ENCODE results near the gene DYNC1I1.
A peak's percentile ranks its signal among the peaks of the same experiment; 100 is the strongest.

Gene DYNC1I1

GRCh38 chr7:96026010-96026409, 253.7 kb downstream of the DYNC1I1 start:
- no peak for DNase-seq (ENCODE audit: low spot score)

GRCh38 chr7:96026611-96027010, 254.3 kb downstream of the DYNC1I1 start:
- no peak for DNase-seq (ENCODE audit: low spot score)

GRCh38 chr7:96028729-96029128, 256.4 kb downstream of the DYNC1I1 start:
- no peak for DNase-seq (ENCODE audit: low spot score)

- DNase-seq (ENCODE audit: low spot score) = no peak
These were observed 260.8 kb downstream of the DYNC1I1 start for GRCh38 chr7:96033009-96033598.

- no peak for DNase-seq (ENCODE audit: low spot score)
These were observed 262.8 kb downstream of the DYNC1I1 start for GRCh38 chr7:96034940-96035727.

- no peak for DNase-seq (ENCODE audit: low spot score)
These were observed 268.0 kb downstream of the DYNC1I1 start for GRCh38 chr7:96040250-96040772.

- no peak for DNase-seq (ENCODE audit: low spot score)
These were observed 268.8 kb downstream of the DYNC1I1 start for GRCh38 chr7:96041171-96041570.

GRCh38 chr7:96045181-96045580, 272.8 kb downstream of the DYNC1I1 start:
- DNase-seq (ENCODE audit: low spot score) = no peak

GRCh38 chr7:96045919-96046318, 273.6 kb downstream of the DYNC1I1 start:
- no peak for DNase-seq (ENCODE audit: low spot score)

- no peak for DNase-seq (ENCODE audit: low spot score)
These were observed 279.9 kb downstream of the DYNC1I1 start for GRCh38 chr7:96052289-96052688.

- no peak for DNase-seq (ENCODE audit: low spot score)
These were observed 280.6 kb downstream of the DYNC1I1 start for GRCh38 chr7:96052860-96053470.

GRCh38 chr7:96055717-96056116, 283.4 kb downstream of the DYNC1I1 start:
- no peak for DNase-seq (ENCODE audit: low spot score)

GRCh38 chr7:96059075-96059474, 286.7 kb downstream of the DYNC1I1 start:
- no peak for DNase-seq (ENCODE audit: low spot score)

GRCh38 chr7:96061009-96061408, 288.7 kb downstream of the DYNC1I1 start:
- no peak for DNase-seq (ENCODE audit: low spot score)

GRCh38 chr7:96061844-96062243, 289.5 kb downstream of the DYNC1I1 start:
- DNase-seq (ENCODE audit: low spot score) = no peak

GRCh38 chr7:96067321-96067720, 295.0 kb downstream of the DYNC1I1 start:
- no peak for DNase-seq (ENCODE audit: low spot score)

- no peak for DNase-seq (ENCODE audit: low spot score)
These were observed 297.0 kb downstream of the DYNC1I1 start for GRCh38 chr7:96069401-96069800.

- no peak for DNase-seq (ENCODE audit: low spot score)
These were observed 302.5 kb downstream of the DYNC1I1 start for GRCh38 chr7:96074871-96075270.

GRCh38 chr7:96075510-96076349, 303.4 kb downstream of the DYNC1I1 start:
- DNase-seq (ENCODE audit: low spot score) = peak; percentile 30

GRCh38 chr7:96076350-96076707, 304.0 kb downstream of the DYNC1I1 start:
- no peak for DNase-seq (ENCODE audit: low spot score)

GRCh38 chr7:96080027-96080426, 307.7 kb downstream of the DYNC1I1 start:
- DNase-seq (ENCODE audit: low spot score) = no peak

GRCh38 chr7:96084881-96085553, 312.7 kb downstream of the DYNC1I1 start:
- no peak for DNase-seq (ENCODE audit: low spot score)
